COLO829 (cell line): ENCODE measurements around the gene CENPB.

ENCODE experiments used
- DNase-seq: peaks from one replicate; pipeline ENCODE4 v3.0.0; 2012; ENCODE audit warnings: low spot score

The CENPB gene

DNA sequence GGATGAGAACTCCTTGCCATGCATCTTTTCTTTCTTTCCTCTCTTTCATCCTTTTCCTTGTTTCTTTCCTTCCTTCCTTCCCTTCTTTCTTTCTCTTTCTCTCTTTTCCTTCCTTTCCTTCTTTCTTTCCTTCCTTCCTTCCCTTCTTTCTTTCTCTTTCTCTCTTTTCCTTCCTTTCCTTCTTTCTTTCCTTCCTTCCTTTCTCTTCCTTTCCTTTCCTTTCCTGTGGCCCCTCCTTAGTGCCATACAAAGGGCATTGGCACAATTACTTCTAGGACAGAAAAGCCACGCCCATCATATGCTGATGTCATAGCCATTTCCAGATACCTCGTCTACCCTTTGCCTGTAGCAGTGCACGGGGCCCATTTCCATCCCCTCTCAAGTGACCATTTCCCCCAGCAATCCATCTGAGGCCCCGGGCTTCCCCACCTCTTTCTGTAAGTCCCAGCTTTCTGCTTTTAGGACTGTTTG lies 2.2 kb upstream of the CENPB start:
- no peak for DNase-seq

DNA sequence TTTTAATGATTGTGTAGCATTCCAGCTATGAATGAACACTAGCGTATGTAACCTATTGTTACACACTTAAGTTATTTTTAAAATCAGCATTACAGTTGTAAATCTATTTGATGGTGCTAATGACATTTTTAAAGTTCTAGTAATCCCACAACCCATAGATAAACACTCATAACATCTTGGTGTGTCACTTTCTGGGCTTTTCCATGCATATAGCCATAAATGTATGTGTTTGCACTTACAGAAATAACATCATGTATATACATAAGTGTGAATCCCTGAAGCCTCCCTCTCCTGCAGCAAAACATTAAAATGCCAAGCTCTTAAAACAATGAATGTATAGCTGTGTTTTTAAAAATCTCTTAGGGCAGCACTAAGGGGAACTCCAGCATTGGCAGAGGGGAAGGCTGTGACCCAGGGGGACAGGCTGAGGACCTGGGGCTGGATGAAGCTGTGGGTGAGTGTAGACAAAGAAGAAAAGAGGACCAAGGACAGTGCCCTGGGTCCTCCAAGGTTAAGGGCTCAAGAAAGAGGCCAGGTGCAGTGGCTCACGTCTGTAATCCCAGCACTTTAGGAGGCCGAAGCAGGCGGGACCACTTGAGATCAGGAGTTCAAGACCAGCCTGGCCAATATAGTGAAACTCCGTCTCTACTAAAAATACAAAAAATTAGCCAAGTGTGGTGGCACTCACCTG lies 929 bp upstream of the CENPB start:
- DNase-seq, result no peak

DNA sequence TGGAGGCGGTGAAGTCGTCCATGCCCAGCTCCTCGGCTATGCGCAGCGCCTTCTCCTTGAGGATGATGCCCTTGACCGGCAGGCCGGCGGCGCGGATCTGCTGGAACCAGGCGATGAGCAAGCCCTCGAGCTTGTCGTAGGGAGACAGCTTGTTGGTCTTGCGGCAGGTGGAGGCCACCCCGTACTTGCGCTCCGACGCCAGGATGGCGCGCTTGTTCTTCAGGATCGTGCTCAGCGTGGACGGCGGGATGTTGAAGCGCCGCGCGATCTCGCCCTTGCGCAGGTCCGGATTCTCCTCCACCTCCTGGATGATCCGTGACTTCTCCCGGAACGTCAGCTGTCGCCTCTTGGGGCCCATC lies 435 bp downstream of the CENPB start:
- DNase-seq, result no peak

DNA sequence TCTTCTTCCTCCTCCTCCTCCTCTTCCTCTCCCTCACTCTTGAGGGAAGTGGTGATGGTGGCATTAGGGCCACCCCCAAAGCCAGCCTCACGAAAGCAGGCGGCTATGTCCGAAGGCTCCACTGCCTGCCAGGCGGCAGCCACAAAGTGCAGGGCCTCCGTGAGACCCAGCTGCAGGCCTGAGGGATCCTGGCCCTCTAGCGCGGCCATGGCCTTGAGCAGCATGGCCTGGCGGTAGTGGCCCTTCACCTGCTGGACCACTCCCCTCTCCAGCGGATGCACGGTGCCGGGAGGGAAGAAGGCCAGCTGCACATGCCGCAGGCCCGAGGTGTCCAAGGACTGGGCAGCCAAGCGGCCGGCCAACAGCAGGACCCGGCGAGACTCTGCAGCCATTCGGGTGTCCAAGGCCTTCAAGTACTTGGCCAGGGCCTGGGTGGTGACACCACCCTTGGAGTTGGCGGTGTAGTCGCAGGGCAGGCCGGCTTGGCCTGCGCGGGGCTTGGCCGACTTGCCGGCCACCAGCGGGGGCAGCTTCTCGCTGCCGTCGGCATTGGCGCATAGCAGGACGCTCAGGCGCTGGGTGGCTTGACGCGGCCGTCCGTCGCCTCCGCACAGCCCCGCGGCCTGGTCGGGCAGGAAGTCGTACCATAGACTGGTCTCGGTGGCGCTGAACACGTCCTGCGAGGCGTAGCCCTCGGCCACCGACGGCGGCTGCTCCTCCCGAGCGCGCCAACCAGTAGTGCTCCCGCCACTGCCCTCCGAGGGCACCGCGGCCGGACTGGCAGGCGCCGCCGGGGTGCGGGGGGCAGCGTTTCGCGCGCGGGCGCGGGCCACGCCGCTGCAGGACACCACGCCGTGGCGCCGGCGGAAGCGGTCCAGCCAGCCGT lies 1.1 kb downstream of the CENPB start:
- no peak for DNase-seq

DNA sequence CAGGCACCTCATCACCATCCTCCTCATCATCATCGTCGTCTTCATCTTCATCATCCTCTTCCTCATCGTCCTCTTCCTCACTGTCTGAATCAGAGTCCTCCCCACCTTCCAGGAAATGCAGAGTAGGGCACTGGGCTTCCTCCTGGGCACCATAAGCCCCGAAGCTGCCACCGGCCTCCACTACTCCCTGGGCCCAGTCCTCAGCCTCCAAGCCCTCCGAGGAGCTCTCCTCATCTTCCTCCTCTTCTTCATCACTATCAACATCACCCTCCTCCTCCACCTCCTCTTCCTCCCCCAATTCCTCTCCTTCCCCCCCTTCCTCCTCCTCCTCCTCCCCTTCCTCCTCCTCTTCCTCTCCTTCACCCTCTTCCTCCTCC lies 1.7 kb downstream of the CENPB start:
- DNase-seq, result no peak

DNA sequence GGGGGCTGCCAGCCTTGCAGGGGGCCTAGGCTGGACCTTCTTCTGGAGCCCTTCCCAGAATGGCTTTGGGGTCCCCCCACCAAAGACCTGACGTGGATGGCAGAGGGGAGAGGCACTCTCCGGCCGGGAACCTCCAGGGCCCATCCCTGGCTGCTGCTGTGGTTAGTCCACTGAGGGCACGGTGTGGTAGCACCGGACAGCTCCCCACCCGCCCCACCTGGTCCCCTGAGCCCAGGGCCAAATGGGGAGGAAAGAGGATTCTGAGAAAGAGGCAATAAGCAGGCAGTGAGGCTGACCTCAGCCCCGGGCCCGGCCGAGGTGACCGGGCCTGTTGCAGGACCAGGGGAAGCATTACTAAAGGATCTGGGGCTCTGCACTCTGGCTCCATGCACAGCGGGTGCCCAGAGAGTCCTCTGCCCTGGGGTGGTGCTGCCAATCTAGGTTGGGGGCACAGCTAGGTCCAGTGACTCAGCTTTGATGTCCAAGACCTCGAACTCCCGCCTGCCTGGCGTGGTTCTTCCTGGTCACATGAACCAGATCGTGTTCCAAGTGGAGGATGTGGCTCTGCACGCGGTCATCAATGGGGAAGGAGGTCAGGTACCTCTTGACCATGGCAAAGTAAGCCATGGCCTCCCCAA lies 2.2 kb downstream of the CENPB start:
- DNase-seq, result no peak

DNA sequence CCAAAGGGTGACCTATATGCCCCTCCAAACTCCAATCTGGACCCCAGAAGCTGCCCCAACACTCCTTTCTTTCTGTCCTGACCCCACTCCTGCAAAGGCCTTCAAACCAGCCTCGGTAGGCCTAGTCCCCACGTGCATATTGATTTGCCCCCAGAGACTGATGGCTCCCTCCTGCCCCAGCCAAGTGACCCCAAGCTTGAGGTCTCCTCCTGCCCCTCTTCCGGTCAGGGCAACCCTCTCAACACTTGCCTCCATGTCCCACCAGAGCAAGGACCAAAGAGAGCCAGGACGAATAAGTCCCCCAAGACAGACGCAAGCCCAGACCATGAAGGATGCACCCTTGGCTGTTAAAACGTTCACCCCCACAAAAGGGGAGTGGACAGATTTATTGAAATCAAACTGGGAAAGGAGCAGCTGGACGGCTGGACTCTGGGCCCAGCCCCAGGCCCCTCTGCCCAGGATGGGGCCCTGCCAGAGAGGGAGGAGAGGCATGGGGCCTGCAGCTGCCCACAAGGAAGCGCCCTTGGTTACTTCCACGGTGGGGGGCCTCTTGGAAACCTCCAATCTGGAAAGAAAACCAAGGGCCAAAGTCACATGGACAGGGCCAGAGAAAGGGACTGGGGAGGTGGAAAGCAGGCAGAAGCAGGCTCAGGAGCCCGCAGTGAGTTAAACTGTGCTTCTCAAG lies 2.9 kb downstream of the CENPB start:
- DNase-seq, result no peak

DNA sequence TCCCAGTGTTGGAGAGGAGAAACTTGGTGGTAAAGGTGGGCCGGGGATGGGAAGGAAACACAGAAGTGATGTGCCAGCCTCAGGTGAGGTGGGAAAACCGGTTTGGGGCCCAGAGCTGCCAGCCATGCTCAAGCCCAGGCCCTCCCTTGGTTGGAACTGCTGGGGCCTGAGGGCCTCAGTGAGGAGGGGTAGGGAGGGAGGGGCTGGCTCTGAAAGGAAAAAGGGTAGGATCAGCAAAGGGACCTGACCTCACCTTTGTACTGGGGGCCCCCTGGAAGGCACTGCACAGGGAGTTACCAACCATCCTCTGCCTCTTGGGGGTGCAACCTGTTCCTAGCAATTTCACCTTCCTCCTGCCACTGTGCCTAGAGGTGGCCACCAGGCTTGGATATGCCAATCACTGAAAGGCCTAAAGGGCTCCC lies 3.5 kb downstream of the CENPB start:
- no peak for DNase-seq

DNA sequence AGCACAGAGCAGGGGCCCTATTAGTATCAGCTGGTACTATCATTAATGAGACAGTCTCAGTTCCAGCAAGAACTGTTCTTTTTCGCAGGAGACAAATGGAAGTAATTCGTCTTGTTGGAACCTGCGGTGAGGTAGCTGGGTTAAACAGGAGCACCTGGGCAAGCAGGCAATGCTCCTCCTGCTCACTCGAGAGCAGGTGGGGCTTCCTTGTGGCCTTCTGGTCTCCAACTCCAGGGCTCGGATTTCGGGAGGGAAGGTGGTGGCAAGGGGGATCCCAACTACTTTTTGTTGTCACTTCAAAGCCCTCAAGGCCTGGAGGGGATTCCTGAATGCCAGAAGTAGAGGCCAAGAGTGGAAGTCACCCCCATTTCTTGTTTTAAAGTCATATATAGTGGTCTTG lies 3.9 kb downstream of the CENPB start:
- DNase-seq, result no peak

DNA sequence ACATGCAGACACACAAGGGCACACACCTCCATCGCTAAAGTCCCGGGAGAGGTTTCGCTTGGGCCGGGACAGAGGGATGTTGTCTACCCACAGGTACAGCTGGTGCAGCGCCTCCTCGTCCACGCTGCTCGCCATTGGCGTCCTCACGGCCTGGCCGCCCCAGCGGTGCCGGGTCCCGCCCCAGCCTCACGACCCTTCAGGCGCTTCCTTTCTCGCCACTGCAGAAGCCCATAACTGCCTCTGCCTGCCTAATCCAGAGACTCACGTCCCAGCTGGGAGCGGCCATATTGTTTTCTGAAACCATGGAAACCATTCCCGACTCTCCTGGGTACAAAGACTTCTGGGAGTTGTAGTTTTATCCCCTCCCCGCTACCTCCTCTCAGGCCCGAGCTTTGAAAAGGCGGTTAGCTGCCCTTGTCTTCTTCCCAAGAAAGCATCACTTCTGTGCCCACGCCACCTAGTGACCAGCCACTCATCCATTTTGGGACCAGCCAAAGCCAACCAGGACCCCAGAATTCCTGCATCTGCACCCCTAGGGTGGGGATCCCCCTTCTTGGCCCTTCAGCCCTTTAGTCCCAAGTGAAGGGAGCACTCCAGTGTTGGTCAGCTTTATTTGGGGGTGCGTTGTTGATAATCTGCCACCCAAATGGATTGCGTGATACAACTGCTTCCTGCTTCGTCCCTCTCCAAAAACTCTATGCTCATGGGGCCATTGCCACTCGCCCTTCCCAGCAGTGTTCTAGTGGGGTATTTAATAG lies 5.2 kb downstream of the CENPB start, which contains the start of gene SPEF1:
Gene SPEF1 (minus strand): TSS at position 296 of the 758 bp plus-strand sequence. CDS start 161 bp downstream, at position 135.
- DNase-seq, result peak; percentile 100

DNA sequence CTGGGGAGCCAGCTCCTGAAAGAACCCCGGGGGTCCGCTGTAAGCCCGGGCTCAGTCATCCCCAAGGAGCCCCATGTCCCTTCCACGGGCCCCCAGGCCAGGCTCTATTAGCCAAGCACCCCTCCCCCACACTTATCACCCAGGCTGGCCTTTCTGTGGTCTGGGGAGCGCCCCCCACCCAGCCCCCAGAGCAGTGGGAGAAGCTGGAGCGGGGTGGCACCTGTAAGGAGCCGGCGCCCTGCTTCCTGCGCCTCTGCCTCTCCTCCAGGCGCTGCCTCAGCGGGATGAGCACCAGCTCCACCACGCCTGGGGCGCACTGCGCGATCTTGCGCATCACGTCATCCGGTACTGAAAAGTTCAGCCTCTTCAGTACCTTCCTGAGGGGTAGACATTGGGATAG lies 7.6 kb downstream of the CENPB start:
- DNase-seq, result no peak

DNA sequence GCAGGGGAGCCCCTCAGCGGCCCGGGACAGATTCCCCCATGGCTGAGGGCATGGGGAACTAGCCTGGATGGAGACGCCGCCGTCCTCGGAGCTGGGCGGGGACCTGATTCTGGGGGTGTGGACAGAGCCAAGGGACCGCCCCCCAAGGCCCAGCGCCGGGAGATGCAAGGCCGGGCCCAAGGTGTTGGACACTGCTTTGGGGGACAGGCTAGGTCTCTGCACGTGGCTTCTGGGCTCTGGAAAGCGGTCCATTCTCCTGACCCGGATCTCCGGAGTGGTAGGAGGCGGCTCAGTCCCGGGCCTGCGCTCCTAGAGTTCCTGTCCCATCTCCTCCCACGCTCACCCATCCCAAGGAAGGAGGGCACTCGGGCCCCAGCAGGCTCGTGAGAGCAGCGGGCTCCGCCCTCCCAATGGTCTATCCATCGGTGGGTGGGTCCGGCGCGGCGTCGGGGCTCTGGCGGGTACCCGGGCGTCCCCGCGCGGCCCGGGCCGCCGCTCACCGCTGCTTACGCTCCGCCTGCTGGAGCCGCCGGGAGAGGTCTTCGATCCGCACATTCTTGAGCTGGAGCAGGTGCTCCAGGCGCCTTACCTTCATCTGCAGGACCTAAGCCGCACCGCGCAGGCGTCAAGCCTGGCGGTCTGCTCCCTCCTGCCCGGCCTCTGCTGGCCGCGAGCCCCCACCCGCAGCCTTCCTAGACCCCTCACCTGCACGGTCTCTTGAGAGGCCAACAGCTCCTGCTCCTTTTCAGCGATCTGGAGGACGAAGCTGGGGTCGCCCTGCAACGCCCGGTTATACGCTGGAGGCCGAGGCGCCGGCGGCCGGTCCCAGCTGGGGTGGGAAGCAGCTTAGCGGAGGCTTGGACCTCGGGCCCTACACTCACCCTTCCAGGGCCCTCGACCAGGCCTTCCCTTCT lies 8.6 kb downstream of the CENPB start:
- peak; percentile 85 for DNase-seq

DNA sequence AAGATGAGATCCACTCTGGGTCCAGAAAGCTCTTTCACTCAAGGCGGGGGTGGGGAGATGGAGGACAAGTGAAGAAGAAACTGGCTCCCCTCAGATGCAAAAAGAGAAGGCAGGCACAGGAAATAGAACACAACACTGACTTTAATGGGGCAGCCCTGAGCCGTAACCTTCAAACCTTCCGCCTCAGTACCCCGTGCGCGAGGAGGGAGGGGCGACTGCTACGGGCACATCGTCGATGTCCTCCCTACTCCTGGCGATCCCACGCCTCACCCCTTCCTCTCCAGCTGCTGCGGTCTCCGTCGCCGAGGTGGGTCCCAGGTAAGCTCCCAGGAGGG lies 9.2 kb downstream of the CENPB start:
- DNase-seq, result no peak

DNA sequence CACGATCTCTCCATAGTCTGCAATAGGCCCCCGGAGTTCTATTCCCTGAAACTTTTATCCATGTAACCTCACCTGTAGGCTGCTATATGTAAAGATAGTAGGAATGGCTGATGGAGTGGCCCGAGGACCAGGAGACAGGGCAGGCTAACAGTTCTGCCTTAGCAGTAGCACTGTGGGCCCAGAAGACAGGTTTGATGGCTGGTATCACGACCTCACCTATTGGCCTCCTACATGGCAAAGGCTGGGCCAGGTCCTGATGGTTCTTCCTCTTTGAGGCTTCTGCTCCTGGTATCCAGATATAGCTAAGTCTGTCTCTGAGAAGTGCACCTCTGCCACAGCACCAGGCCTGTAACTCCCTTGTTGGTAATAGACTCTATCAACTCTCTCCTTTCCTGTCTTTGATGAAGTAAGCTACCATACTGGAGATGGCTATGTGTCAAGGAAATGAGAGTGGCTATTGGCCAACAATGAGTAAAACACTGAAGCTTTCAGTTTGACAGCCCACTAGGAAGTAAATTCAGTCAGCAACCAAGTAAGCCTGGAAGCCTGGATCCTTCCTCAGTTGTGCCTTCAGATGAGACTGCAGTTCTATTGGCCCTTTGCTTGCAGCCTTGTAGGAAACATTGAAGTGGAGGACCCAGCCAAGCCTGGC lies 11.0 kb downstream of the CENPB start:
- no peak for DNase-seq

DNA sequence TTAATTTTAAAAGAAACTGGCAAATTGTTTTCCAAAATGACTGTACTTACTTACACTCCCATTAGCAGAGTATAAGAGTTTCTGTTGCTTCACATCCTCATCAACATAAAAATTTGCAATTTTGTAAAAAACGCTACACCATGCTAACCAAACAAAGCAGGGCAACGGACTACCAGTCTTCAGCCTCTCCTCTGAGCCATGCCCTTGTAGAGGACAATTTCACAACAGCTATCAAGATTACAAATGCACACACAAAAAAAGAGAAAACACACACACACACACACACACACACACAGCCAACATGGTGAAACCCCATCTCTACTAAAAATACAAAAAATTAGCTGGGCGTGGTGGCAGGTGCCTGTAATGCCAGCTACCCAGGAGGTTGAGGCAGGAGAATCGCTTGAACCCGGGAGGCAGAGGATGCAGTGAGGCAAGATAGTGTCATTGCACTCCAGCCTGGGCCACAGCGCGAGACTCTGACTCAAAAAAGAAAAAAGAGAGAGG lies 14.9 kb downstream of the CENPB start:
- no peak for DNase-seq

DNA sequence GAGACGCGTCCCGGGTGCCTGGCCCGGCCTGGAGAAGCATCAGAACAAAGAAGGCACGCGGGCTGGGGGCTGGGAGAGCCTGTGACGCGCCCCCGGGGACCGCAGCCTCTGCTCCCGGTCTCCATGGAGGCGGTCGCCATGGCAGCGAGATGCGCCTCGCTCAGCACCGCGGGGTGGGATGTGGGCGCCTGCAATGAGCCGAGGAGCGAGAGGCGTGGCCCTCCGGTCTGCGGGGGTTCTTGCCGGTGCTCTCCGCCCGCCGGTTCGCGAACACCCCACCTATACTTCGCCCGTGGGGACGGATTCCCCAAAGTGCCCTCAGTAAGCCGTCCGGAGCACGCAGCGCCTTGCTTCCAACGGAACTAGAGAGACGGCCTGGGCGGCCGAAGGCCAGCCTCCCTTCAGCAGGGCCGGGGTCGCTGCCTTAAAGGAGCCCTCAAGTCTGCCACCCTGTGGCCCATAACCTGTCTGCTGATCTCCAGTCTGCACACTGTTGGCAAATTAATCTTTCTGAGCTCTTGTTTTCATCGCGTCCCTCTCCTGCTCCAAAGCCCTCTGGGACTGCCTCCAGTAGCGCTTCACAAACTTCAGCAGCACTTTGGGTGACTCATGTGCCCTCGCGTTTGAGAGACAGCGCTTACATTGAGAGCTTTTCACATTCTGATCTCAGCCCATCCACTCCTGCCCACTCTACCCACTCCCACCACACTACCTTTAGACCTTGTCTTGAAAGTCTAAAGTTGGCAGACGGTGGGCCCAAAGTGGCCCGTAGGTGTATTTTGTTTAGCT lies 18.0 kb downstream of the CENPB start:
- peak; percentile 80 for DNase-seq

DNA sequence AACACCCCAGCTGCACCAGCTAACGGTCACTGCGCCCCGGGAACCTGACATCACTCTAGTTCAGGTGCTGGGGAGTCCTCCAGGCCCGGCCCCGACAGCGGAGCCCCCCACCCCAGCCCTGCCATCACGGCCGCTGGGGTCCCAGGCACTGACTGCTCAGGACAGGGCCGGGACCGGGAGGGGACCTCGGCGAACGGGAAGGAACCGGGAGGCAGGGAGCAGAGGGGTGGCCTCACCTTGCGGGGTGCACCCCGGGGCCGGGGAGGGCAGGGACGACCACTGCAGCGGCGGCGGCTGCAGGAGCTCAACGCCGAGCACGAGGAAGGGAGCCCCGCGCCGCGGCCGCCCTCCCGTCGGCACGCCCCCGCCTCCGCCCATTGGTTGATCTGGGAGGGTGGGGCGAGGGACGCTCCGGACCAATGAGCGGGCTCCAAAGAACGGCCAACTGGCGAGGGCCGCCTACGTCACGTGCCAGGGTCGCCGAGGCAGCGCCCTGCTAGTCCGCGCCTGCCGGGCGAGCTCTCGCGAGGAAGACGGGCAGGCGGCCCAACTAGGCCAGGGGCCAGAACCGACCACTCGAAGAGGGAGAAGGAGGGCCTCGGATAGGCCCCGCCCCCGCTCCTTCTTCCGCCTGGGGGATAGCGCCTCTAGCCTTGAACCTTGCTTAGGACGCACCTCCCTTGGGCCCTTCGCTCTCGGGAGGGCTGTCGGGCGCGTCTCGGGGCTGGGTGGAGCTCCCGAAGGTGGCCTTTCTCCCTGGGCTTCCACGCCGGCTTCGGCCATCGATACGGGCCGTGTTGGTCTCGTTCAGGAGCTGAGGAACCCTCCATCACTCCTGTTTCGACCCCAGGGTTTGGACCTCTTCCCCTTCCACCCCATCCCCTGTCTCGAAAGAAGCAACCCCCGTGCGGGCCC lies 18.9 kb downstream of the CENPB start, which contains the start of gene ADISSP:
Gene ADISSP (minus strand): TSS at position 327 of the 915 bp plus-strand sequence. CDS start 7,653 bp downstream, outside the sequence.
- DNase-seq, result peak; percentile 99

DNA sequence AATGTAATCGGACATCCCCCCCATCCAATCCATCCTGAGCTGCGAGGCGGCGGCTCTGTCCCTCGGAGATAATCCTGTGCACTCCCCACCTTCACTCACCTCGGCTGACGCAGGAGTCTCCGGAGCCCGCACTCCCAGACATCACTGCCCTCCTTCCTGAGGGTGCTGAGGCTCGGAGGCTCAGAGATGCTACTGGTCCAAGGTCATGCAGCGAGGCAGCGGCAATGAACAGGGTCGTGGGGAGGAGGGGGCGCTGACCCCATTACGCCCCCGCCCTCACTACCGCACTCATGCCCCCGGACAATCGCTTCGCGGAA lies 19.5 kb downstream of the CENPB start:
- DNase-seq, result no peak
